Trophoblast cell (in vitro differentiated cells and primary cell): Measurements from ENCODE around the gene MAN1A1.
A peak's percentile ranks its signal among the peaks of the same experiment; 100 is the strongest.

Source experiments
- DNase-seq, 2 donors: peaks; one replicate each; pipeline ENCODE4 v3.0.0-alpha.2; 2016
- H2AFZ ChIP-seq: 2 replicates; pipeline ENCODE4 v1.6.1; 2013; ENCODE audit warnings: low read length, moderate library complexity, mild to moderate bottlenecking; ENCODE audit not compliant: insufficient read depth, poor library complexity
- H2AK5ac ChIP-seq: 2 replicates; pipeline ENCODE4 v1.6.1; 2013; ENCODE audit warnings: mild to moderate bottlenecking, low read length
- H2BK120ac ChIP-seq: 2 replicates; pipeline ENCODE4 v1.6.1; 2013; ENCODE audit warnings: low read length, mild to moderate bottlenecking, moderate library complexity; ENCODE audit not compliant: insufficient read depth, poor library complexity
- H2BK12ac ChIP-seq: 2 replicates; pipeline ENCODE4 v1.6.1; 2013; ENCODE audit warnings: mild to moderate bottlenecking, low read length, moderate library complexity
- H2BK5ac ChIP-seq: 2 replicates; pipeline ENCODE4 v1.6.1; 2013; ENCODE audit warnings: low read length, low read depth, moderate library complexity, mild to moderate bottlenecking; ENCODE audit not compliant: poor library complexity
- H3K14ac ChIP-seq: 2 replicates; pipeline ENCODE4 v1.6.1; 2013; ENCODE audit warnings: mild to moderate bottlenecking, low read length
- H3K18ac ChIP-seq: 2 replicates; pipeline ENCODE4 v1.6.1; 2013; ENCODE audit warnings: mild to moderate bottlenecking, low read length
- H3K23ac ChIP-seq: 2 replicates; pipeline ENCODE4 v1.6.1; 2013; ENCODE audit warnings: low read length
- H3K27ac ChIP-seq: 2 replicates; pipeline ENCODE4 v1.5.1; 2013; ENCODE audit warnings: low read depth, mild to moderate bottlenecking, inconsistent platforms, low read length, moderate library complexity
- H3K27me3 ChIP-seq: 2 replicates; pipeline ENCODE4 v1.6.1; 2013; ENCODE audit warnings: inconsistent platforms, mild to moderate bottlenecking, low read length, moderate library complexity; ENCODE audit not compliant: insufficient read depth
- H3K36me3 ChIP-seq, 2 experiments: 1 replicate in 1 of 2; 2 replicates in 1 of 2; pipeline ENCODE4 v1.6.1; 2013; ENCODE audit warnings: low read length in 2 of 2, mild to moderate bottlenecking in 2 of 2, moderate library complexity in 1 of 2; ENCODE audit not compliant: insufficient read depth in 2 of 2, control insufficient read depth in 1 of 2
- H3K4ac ChIP-seq: 2 replicates; pipeline ENCODE4 v1.6.1; 2013; ENCODE audit warnings: low read depth, mild to moderate bottlenecking, low read length, moderate library complexity
- H3K4me1 ChIP-seq, 2 experiments: 1 replicate in 1 of 2; 2 replicates in 1 of 2; pipeline ENCODE4 v1.6.1; 2013; ENCODE audit warnings: low read length in 2 of 2, mild to moderate bottlenecking in 2 of 2, moderate library complexity in 1 of 2; ENCODE audit not compliant: insufficient read depth in 2 of 2, control insufficient read depth in 1 of 2
- H3K4me2 ChIP-seq: 2 replicates; pipeline ENCODE4 v1.6.1; 2013; ENCODE audit warnings: inconsistent platforms, mild to moderate bottlenecking, low read length, moderate library complexity
- H3K4me3 ChIP-seq: 2 replicates; pipeline ENCODE4 v1.5.1; 2013; ENCODE audit warnings: mild to moderate bottlenecking, low read depth, low read length, inconsistent platforms
- H3K79me1 ChIP-seq: one replicate; pipeline ENCODE4 v1.6.1; 2013; ENCODE audit warnings: low read length
- H3K79me2 ChIP-seq: 2 replicates; pipeline ENCODE4 v1.6.1; 2013; ENCODE audit warnings: low read length, mild to moderate bottlenecking; ENCODE audit not compliant: control insufficient read depth, insufficient read depth, poor library complexity
- H3K9ac ChIP-seq: 2 replicates; pipeline ENCODE4 v1.6.1; 2013; ENCODE audit warnings: mild to moderate bottlenecking, low read length
- H3K9me3 ChIP-seq: 2 replicates; pipeline ENCODE4 v1.6.1; 2013; ENCODE audit warnings: low read depth, mild to moderate bottlenecking, control low read depth, inconsistent platforms, low read length; ENCODE audit not compliant: insufficient read depth
- H4K12ac ChIP-seq: 2 replicates; pipeline ENCODE4 v1.6.1; 2013; ENCODE audit warnings: low read depth, mild to moderate bottlenecking, low read length, moderate library complexity
- H4K8ac ChIP-seq: 2 replicates; pipeline ENCODE4 v1.6.1; 2013; ENCODE audit warnings: low read depth, mild to moderate bottlenecking, low read length, moderate library complexity
- H4K91ac ChIP-seq: one replicate; pipeline ENCODE4 v1.6.1; 2013; ENCODE audit warnings: low read depth, mild to moderate bottlenecking, low read length, moderate library complexity
- WGBS: extraction: QIAGEN DNeasy Blood & Tissue Kit; methylation state at CpG from one replicate; pipeline ENCODE4 v1.1.7; 2013; ENCODE audit warnings: missing lambda C conversion rate; ENCODE audit not compliant: insufficient read length, insufficient coverage; ENCODE audit errors: extremely low coverage; 5-methylcytosine and 5-hydroxymethylcytosine counted together

The MAN1A1 gene

GRCh38 chr6:119346450-119346849 lies 3.1 kb downstream of the MAN1A1 start:
- no CpG with 5 or more reads among the region's 8 CpGs for WGBS

DNA sequence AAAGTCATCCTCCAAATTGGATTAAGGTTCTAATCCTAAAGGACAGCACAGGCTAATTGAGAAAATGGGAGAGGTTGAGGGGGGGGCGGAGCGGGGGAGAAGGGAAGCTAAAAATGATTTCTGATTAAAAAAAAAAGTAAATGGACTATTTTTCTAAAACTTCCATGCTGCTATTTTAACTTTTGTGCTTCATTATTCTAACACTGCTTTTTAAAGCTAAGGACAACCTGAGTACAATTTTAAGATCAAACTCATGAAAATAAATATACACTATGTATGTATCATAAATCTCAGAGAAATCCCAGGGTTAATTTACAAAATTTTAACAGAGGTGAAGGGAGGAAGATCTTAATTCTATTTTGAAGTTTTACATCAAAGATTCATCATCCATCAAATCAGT lies 4.4 kb downstream of the MAN1A1 start:
- whole genome bisulfite sequencing = no CpG with 5 or more reads among the region's 2 CpGs
- Histone ChIP-seq H3K4ac (no peak overlapping the region), H3K14ac (no peak overlapping the region), H4K8ac (no peak overlapping the region), H2AFZ (no peak overlapping the region), H3K4me2 (no peak overlapping the region), H3K36me3 (peaks cover 0 to 4% of the 10 kb centered on the region in 2 experiments), H3K9me3 (peaks cover 3% of the 10 kb centered on the region), H3K27me3 (no peaks in the 10 kb centered on the region), H3K79me2 (peaks cover 14% of the 10 kb centered on the region), H2BK5ac (no peak overlapping the region), H3K23ac (no peak overlapping the region), H3K9ac (no peak overlapping the region), H4K91ac (no peak overlapping the region), H3K4me1 (peaks cover 3 to 7% of the 10 kb centered on the region in 2 experiments), H3K79me1 (peaks cover 16% of the 10 kb centered on the region), H4K12ac (no peak overlapping the region), H2AK5ac (no peak overlapping the region), H3K27ac (no peak overlapping the region), H2BK12ac (no peak overlapping the region), H3K18ac (no peak overlapping the region), H2BK120ac (no peak overlapping the region), H3K4me3 (no peak overlapping the region)
- DNase-seq = no peak

More at GRCh38 chr6:119346450-119346849, 3.1 kb downstream of the MAN1A1 start:
- no peaks in the 10 kb centered on the region for H3K27me3 ChIP-seq
- no peak overlapping the region for H2AK5ac ChIP-seq
- H3K4me1 ChIP-seq = peaks cover 3 to 7% of the 10 kb centered on the region in 2 experiments
- no peak overlapping the region for H4K8ac ChIP-seq
- no peak overlapping the region for H3K18ac ChIP-seq
- H3K14ac ChIP-seq = no peak overlapping the region
- H3K4me2 ChIP-seq = peak overlapping the region; percentile 45
- no peak overlapping the region for H2BK5ac ChIP-seq
- H3K23ac ChIP-seq = no peak overlapping the region
- peaks cover 18% of the 10 kb centered on the region for H3K79me1 ChIP-seq
- H2BK12ac ChIP-seq = no peak overlapping the region
- no peak for DNase-seq
- no peak overlapping the region for H3K4ac ChIP-seq
- peaks cover 16% of the 10 kb centered on the region for H3K79me2 ChIP-seq
- H3K9me3 ChIP-seq = peaks cover 3% of the 10 kb centered on the region
- no peak overlapping the region for H4K12ac ChIP-seq
- H2BK120ac ChIP-seq = no peak overlapping the region
- H4K91ac ChIP-seq = no peak overlapping the region
- no peak overlapping the region for H2AFZ ChIP-seq
- H3K4me3 ChIP-seq = no peak overlapping the region
- H3K36me3 ChIP-seq = no peaks in the 10 kb centered on the region
- no peak overlapping the region for H3K27ac ChIP-seq
- H3K9ac ChIP-seq = no peak overlapping the region

DNA sequence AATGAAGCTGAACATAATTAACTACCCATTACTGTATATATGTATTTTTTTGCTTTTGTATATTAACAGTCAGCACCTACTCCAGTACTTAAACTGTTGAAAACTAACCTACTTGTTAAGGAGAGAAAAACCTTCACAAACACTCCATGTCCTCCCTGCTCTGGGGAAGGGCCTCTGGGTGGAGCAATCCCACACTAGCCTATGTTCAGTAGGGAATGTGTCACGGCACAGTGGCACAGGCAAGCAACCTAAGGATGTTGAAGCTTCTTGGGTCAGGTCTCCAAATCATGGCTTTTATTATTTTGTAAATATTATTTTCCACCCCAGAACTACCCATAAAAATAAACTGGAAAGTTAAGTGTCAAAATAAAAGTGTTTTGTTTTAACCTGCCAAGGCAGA lies 5.3 kb downstream of the MAN1A1 start:
- Histone ChIP-seq H3K4ac (no peak overlapping the region), H3K4me1 (peaks cover 3 to 7% of the 10 kb centered on the region in 2 experiments), H3K9me3 (peaks cover under 1% of the 10 kb centered on the region), H2AFZ (no peak overlapping the region), H2AK5ac (no peak overlapping the region), H3K4me3 (no peak overlapping the region), H3K9ac (no peak overlapping the region), H3K23ac (no peak overlapping the region), H4K12ac (no peak overlapping the region), H3K27me3 (no peaks in the 10 kb centered on the region), H3K18ac (no peak overlapping the region), H3K14ac (no peak overlapping the region), H3K27ac (no peak overlapping the region), H2BK120ac (no peak overlapping the region), H3K4me2 (no peak overlapping the region), H4K8ac (no peak overlapping the region), H3K36me3 (peaks cover 2 to 6% of the 10 kb centered on the region in 2 experiments), H3K79me1 (peaks cover 10% of the 10 kb centered on the region), H2BK12ac (no peak overlapping the region), H3K79me2 (peaks cover 10% of the 10 kb centered on the region), H4K91ac (no peak overlapping the region), H2BK5ac (no peak overlapping the region)
- peak in 1 of 2 donors; percentile 37 for DNase-seq
- WGBS = no CpG with 5 or more reads among the region's 1 CpG

- Histone ChIP-seq H2BK5ac (no peak overlapping the region), H3K27me3 (no peaks in the 10 kb centered on the region), H3K14ac (no peak overlapping the region), H4K8ac (no peak overlapping the region), H3K36me3 (peaks cover 2 to 6% of the 10 kb centered on the region in 2 experiments), H3K79me1 (peaks cover 4% of the 10 kb centered on the region), H3K9me3 (no peaks in the 10 kb centered on the region), H2AFZ (no peak overlapping the region), H3K4me1 (peaks cover 3 to 7% of the 10 kb centered on the region in 2 experiments), H3K79me2 (peaks cover 4% of the 10 kb centered on the region), H2AK5ac (no peak overlapping the region), H4K12ac (no peak overlapping the region), H3K18ac (no peak overlapping the region), H2BK120ac (no peak overlapping the region), H4K91ac (no peak overlapping the region), H3K4ac (no peak overlapping the region), H3K23ac (no peak overlapping the region), H3K4me3 (no peak overlapping the region), H3K27ac (no peak overlapping the region), H3K9ac (no peak overlapping the region), H3K4me2 (no peak overlapping the region), H2BK12ac (no peak overlapping the region)
- peak; percentile 22 to 81 for DNase-seq
- no CpG with 5 or more reads among the region's 5 CpGs for WGBS
Measured at GRCh38 chr6:119343573-119344146, 5.9 kb downstream of the MAN1A1 start.
